Measurements from ENCODE around the gene ARL16. TPM values are rescaled to one million over a fixed set of nuclear protein-coding genes. Genes with fewer than 3 reads are reported as not detected.

ARL16 gene
- polyA plus RNA-seq, 2 of the 4 experiments (the other 2 are of a cell fraction) = 45.2 to 53.6 TPM

DNA sequence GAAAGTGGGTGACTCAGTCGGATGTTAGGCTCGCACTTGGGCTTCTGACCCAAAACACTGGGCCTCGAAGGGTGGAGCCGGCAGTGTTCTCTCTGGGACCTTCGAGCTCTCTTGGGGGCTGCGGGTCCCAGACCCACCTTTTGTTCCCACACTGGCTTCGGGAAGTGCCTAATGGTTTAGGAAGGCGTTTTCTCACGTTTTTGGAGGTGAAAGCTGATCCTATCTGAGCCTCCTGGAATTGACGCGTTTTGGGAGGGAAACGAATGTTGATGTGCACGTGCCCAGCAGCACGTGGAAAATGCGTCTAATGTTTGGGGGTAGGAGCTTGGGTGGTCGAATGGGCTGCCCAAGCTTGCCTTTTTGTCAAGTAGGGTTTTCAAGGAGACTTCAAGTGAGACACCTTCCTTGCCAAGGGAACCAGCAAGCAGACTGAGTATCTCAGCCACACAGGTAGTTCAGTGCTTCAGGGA, 880 bp upstream of the ARL16 start (continued):
- TF ChIP-seq, protein P1, sequence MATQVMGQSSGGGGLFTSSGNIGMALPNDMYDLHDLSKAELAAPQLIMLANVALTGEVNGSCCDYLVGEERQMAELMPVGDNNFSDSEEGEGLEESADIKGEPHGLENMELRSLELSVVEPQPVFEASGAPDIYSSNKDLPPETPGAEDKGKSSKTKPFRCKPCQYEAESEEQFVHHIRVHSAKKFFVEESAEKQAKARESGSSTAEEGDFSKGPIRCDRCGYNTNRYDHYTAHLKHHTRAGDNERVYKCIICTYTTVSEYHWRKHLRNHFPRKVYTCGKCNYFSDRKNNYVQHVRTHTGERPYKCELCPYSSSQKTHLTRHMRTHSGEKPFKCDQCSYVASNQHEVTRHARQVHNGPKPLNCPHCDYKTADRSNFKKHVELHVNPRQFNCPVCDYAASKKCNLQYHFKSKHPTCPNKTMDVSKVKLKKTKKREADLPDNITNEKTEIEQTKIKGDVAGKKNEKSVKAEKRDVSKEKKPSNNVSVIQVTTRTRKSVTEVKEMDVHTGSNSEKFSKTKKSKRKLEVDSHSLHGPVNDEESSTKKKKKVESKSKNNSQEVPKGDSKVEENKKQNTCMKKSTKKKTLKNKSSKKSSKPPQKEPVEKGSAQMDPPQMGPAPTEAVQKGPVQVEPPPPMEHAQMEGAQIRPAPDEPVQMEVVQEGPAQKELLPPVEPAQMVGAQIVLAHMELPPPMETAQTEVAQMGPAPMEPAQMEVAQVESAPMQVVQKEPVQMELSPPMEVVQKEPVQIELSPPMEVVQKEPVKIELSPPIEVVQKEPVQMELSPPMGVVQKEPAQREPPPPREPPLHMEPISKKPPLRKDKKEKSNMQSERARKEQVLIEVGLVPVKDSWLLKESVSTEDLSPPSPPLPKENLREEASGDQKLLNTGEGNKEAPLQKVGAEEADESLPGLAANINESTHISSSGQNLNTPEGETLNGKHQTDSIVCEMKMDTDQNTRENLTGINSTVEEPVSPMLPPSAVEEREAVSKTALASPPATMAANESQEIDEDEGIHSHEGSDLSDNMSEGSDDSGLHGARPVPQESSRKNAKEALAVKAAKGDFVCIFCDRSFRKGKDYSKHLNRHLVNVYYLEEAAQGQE (IDR thresholded peaks at IDR 0.05) = no peak
- TF ChIP-seq CBX8 (IDR thresholded peaks at IDR 0.05) (no peak), FOXS1 (CRISPR knock-in tag; IDR thresholded peaks at IDR 0.05) (no peak), POLR2A (IDR thresholded peaks at IDR 0.05; ENCODE audit: low read length) (no peak), TP53 (CRISPR knock-in tag; IDR thresholded peaks at IDR 0.05) (no peak)
- TF ChIP-seq, protein P2, sequence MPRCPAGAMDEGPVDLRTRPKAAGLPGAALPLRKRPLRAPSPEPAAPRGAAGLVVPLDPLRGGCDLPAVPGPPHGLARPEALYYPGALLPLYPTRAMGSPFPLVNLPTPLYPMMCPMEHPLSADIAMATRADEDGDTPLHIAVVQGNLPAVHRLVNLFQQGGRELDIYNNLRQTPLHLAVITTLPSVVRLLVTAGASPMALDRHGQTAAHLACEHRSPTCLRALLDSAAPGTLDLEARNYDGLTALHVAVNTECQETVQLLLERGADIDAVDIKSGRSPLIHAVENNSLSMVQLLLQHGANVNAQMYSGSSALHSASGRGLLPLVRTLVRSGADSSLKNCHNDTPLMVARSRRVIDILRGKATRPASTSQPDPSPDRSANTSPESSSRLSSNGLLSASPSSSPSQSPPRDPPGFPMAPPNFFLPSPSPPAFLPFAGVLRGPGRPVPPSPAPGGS (IDR thresholded peaks at IDR 0.05) = no peak

DNA sequence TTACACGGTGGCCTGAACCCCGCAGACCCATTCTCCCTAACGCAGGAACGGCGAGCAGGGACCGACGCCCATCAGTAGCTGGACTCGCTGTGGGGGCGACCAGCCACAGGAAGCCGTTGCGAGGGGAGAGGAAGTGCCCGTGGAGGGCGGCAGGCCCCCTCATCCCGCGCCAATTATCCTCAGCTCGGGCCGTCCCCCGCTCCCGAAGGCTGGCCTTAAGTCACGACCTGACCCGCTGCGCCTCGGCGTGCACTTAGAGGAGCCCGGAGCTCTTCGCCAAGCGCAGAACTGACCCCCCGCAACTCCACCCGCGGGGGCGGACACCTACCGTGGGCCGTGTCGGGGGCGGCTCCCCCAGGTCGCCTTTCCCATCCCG, 401 bp downstream of the ARL16 start:
- Histone ChIP-seq H3K9me3 (no peaks in the 10 kb centered on the region), H3K4me1 (peaks cover 25% of the 10 kb centered on the region), H3K4me2 (peak overlapping the region; percentile 96), H3K4me3 (peak overlapping the region; percentile 86), H3K27ac (peak overlapping the region; percentile 90 to 91)
- FAIRE-seq = no peak
- TF ChIP-seq PHF8 (IDR thresholded peaks at IDR 0.05; ENCODE audit: borderline replicate concordance, low read depth) (peak; percentile 44; the same call in 1 of the 2 replicates), RFX5 (IDR thresholded peaks at IDR 0.05) (no peak)
- ATAC-seq = peak; percentile 20 to 36; a peak in 4 of 6 replicates
- WGBS (ENCODE audit: missing lambda C conversion rate) = 0% methylated on average over 10 of the region's 37 CpGs
- CTCF ChIA-PET = interaction anchor here (0.8 to 8.1 kb wide), 12 partner anchors 8 to 124 kb away, joined by 3 to 54 read pairs (median 5); partner anchors contain the start of gene MRPL12
- DNase-seq (ENCODE audit: low read depth in 1 of 2, low spot score in 1 of 2) = no peak
- POLR2A ChIA-PET = interaction anchor here (0.8 to 3.8 kb wide), 15 partner anchors 9 to 339 kb away, joined by 3 to 42 read pairs (median 5); partner anchors contain the start of genes CCDC137, CENPX, MCRIP1 and MRPL12

DNA sequence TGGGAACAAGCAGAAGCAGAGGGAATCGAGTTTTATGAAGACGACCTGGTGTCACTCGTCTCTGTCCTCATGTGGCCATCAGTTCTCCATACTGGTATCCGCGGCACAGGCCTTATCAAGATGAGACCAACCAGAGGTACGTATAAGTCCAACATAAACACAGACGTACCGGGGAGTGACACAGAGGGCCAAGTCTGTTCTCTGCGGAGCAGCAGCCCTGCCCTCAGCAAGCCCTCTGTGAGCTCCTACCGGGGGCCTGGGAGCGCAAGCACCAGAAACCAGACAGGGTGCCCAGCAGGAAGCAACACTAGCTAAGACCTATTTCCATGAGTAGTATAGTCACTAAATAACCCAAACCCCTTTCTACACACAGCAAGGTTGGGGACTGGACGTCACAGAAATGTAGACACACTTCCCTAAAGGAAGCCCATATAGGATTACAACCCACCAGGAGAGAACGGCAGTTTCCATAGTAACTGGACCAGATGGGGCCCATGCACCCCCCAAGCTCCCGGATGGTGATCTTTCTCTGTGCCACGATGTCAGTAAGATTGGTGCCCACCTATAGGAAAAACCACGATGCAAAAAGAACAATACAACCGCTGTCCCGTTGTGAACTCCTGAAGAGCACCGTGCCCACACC, 911 bp downstream of the ARL16 start:
- WGBS (ENCODE audit: missing lambda C conversion rate) = 44% methylated on average over 19 of the region's 19 CpGs
- POLR2A ChIA-PET = interaction anchor here (1.1 to 3.8 kb wide), 6 partner anchors 9 to 19 kb away, joined by 3 to 42 read pairs (median 9); partner anchors contain the start of genes CCDC137, MRPL12 and OXLD1
- DNase-seq (ENCODE audit: low read depth in 1 of 2, low spot score in 1 of 2) (no peak), ATAC-seq (no peak; a peak in 2 of 6 replicates), FAIRE-seq (no peak)
- TF ChIP-seq FOSB (CRISPR knock-in tag; IDR thresholded peaks at IDR 0.05) (0 out of 2 replicates have a peak, but pooled peaks have one; percentile 5), RCOR1 (IDR thresholded peaks at IDR 0.05; ENCODE audit: low read depth, low read length) (no peak)
- Histone ChIP-seq H3K4me2 (peak overlapping the region; percentile 96), H3K4me1 (peaks cover 25% of the 10 kb centered on the region), H3K4me3 (peak overlapping the region; percentile 86), H3K9me3 (no peaks in the 10 kb centered on the region), H3K27ac (peak overlapping the region; percentile 90 to 91)
- CTCF ChIA-PET = interaction anchor here (1.2 to 8.1 kb wide), 10 partner anchors 10 to 124 kb away, joined by 3 to 54 read pairs (median 7); partner anchors contain the start of gene MRPL12

DNA sequence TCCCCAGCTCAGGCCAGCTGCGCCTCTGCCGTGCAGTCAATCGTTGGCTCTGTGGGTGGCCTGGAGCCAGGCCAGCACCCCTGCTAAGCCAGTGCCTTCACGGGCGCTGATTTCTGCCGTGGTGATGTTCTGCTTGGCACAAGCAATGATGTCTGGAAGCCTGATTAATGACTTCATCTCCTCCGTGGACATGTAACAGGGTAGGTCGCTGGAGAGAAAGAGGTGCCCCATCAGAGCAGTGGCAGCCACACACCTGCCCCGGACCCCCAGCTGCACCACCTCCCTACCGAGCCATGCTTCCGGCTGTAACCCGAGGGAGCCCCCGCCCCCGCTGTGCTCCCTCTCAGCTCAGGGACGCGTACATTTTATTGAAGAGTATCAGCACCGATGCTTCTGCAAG, 1.9 kb downstream of the ARL16 start:
- ChIA-PET POLR2A (interaction anchor here (2.5 kb wide), 1 partner anchor 15 kb away, joined by 23 read pairs; the partner anchor contains the start of genes CCDC137 and OXLD1), CTCF (interaction anchor here (1.2 to 8.1 kb wide), 7 partner anchors 9 to 123 kb away, joined by 3 to 54 read pairs (median 7); partner anchors contain the start of gene MRPL12)
- Histone ChIP-seq H3K4me1 (peaks cover 25% of the 10 kb centered on the region), H3K4me3 (no peak overlapping the region), H3K27ac (peak overlapping the region in 1 of 2 experiments; percentile 32; a peak in 1 of 6 replicates), H3K4me2 (peak overlapping the region; percentile 96), H3K9me3 (no peaks in the 10 kb centered on the region)
- no peak for FAIRE-seq
- 62% methylated on average over 17 of the region's 17 CpGs for WGBS (ENCODE audit: missing lambda C conversion rate)
- no peak for DNase-seq (ENCODE audit: low read depth in 1 of 2, low spot score in 1 of 2)
- ATAC-seq = no peak
- TF ChIP-seq HOXA7 (CRISPR knock-in tag; IDR thresholded peaks at IDR 0.05) (no peak), HEYL (CRISPR knock-in tag; IDR thresholded peaks at IDR 0.05) (no peak), FOSB (CRISPR knock-in tag; IDR thresholded peaks at IDR 0.05) (no peak), RNF2 (IDR thresholded peaks at IDR 0.05; ENCODE audit: borderline replicate concordance, low read depth) (no peak), MYC (IDR thresholded peaks at IDR 0.05; ENCODE audit: borderline replicate concordance, low read length) (no peak), JUNB (IDR thresholded peaks at IDR 0.05) (no peak), POLR2A (IDR thresholded peaks at IDR 0.05; ENCODE audit: low read length) (no peak), MAFK (IDR thresholded peaks at IDR 0.05; ENCODE audit: partially characterized antibody) (no peak), CHD4 (IDR thresholded peaks at IDR 0.05; ENCODE audit: borderline replicate concordance) (no peak), CBX2 (IDR thresholded peaks at IDR 0.05; ENCODE audit: borderline replicate concordance, low read depth) (no peak)
- TF ChIP-seq, protein P3, sequence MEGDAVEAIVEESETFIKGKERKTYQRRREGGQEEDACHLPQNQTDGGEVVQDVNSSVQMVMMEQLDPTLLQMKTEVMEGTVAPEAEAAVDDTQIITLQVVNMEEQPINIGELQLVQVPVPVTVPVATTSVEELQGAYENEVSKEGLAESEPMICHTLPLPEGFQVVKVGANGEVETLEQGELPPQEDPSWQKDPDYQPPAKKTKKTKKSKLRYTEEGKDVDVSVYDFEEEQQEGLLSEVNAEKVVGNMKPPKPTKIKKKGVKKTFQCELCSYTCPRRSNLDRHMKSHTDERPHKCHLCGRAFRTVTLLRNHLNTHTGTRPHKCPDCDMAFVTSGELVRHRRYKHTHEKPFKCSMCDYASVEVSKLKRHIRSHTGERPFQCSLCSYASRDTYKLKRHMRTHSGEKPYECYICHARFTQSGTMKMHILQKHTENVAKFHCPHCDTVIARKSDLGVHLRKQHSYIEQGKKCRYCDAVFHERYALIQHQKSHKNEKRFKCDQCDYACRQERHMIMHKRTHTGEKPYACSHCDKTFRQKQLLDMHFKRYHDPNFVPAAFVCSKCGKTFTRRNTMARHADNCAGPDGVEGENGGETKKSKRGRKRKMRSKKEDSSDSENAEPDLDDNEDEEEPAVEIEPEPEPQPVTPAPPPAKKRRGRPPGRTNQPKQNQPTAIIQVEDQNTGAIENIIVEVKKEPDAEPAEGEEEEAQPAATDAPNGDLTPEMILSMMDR (IDR thresholded peaks at IDR 0.05) = no peak
- TF ChIP-seq, protein P4, sequence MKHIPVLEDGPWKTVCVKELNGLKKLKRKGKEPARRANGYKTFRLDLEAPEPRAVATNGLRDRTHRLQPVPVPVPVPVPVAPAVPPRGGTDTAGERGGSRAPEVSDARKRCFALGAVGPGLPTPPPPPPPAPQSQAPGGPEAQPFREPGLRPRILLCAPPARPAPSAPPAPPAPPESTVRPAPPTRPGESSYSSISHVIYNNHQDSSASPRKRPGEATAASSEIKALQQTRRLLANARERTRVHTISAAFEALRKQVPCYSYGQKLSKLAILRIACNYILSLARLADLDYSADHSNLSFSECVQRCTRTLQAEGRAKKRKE (CRISPR knock-in tag; IDR thresholded peaks at IDR 0.05; ENCODE audit: low read depth) = no peak
- TF ChIP-seq, protein P5, sequence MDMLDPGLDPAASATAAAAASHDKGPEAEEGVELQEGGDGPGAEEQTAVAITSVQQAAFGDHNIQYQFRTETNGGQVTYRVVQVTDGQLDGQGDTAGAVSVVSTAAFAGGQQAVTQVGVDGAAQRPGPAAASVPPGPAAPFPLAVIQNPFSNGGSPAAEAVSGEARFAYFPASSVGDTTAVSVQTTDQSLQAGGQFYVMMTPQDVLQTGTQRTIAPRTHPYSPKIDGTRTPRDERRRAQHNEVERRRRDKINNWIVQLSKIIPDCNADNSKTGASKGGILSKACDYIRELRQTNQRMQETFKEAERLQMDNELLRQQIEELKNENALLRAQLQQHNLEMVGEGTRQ (IDR thresholded peaks at IDR 0.05) = no peak
